ENCODE results near the gene PCNX4. TPM values are rescaled to one million over a fixed set of nuclear protein-coding genes. Genes with fewer than 3 reads are reported as not detected.

The PCNX4 gene
- polyA plus RNA-seq, 3 donors: 13.1 to 18.4 (median 16.7) TPM

DNA sequence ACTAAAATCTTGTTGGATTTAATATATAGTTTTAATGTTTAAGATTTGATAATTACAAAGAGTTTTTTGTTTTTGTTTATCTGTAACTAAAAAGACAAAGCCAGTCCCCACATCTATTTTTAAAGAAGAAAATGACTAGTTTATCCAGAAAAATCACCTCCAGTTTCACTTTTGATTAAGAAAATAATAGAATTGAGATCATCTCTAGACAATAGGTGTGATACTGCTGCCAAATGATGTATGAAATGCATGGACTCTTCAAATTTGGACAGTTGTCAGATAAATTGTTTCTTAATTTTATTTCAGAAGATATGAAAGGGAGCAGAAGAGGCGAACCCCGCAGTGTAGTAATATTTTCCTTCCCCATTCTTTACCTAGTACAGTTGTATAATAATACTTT, 20.0 kb downstream of the PCNX4 start:
- H3K27ac ChIP-seq (ENCODE audit: low read depth in 1 of 2, low read length in 2 of 2): no peak overlapping the region
- no CpG with 5 or more reads among the region's 2 CpGs for WGBS (ENCODE audit: insufficient coverage)
- H3K4me1 ChIP-seq (ENCODE audit: control insufficient read depth in 1 of 2, insufficient read depth in 2 of 2, low read length in 2 of 2): peaks cover 0 to 11% of the 10 kb centered on the region in 2 donors
- no peak overlapping the region for H3K9ac ChIP-seq (ENCODE audit: insufficient read depth, low read length, poor library complexity, severe bottlenecking)
- intact Hi-C loops (cut with micrococcal nuclease): no loop called here
- no peak overlapping the region for H3K4me2 ChIP-seq (replicated peaks; ENCODE audit: extremely low read depth, low read length, poor library complexity, severe bottlenecking)
- no peaks in the 10 kb centered on the region for H3K27me3 ChIP-seq (ENCODE audit: control insufficient read depth in 2 of 2, insufficient read depth in 2 of 2, low read length in 2 of 2)
- no peak overlapping the region for H3K4me3 ChIP-seq (replicated peaks in 1 of 3; ENCODE audit: low read depth in 2 of 3, low read length in 3 of 3)
- TF ChIP-seq CTCF (IDR thresholded peaks at IDR 0.05): no peak
- no peaks in the 10 kb centered on the region for H4K20me1 ChIP-seq (ENCODE audit: insufficient read depth, low read length)
- Mint-ChIP-seq H3K4me3 (peak overlapping the region in 1 of 2 donors; percentile 3), H3K27ac (peak overlapping the region in 1 of 7 donors; percentile 34), H3K4me1 (peaks cover 16% of the 10 kb centered on the region), H3K27me3 (ENCODE audit: low read depth in 3 of 3) (no peaks in the 10 kb centered on the region), H3K9me3 (no peaks in the 10 kb centered on the region), H3K36me3 (peaks cover 25 to 43% of the 10 kb centered on the region in 2 donors)
- no peak for DNase-seq
- peaks cover 5 to 41% of the 10 kb centered on the region in 2 donors for H3K36me3 ChIP-seq (replicated peaks in 1 of 2; ENCODE audit: control insufficient read depth in 1 of 2, insufficient read depth in 2 of 2, low read length in 2 of 2)
- H3K9me3 ChIP-seq (replicated peaks in 1 of 2; ENCODE audit: control insufficient read depth in 1 of 2, insufficient read depth in 1 of 2, low read length in 2 of 2): no peaks in the 10 kb centered on the region
- H3K79me2 ChIP-seq (ENCODE audit: insufficient read depth, low read length): peaks cover 65% of the 10 kb centered on the region
- no peak overlapping the region for H2AFZ ChIP-seq (ENCODE audit: insufficient read depth, low read depth, low read length, poor library complexity, severe bottlenecking)

DNA sequence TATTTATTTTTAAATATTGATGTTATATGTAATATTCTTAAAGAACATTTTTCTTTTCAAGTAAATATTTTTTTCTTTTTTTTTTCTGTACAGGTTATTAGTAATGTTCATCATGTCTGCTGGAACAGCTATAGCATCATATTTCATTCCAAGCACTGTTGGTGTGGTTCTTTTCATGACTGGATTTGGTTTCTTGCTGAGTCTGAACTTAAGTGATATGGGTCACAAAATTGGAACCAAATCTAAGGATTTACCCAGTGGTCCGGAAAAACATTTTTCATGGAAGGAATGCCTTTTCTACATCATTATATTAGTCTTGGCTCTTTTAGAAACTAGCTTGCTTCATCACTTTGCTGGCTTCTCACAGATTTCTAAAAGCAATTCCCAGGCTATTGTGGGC, 23.2 kb downstream of the PCNX4 start:
- Histone ChIP-seq H3K36me3 (replicated peaks in 1 of 2; ENCODE audit: control insufficient read depth in 1 of 2, insufficient read depth in 2 of 2, low read length in 2 of 2) (peaks cover 26 to 49% of the 10 kb centered on the region in 2 donors), H4K20me1 (ENCODE audit: insufficient read depth, low read length) (no peaks in the 10 kb centered on the region), H3K27me3 (ENCODE audit: control insufficient read depth in 2 of 2, insufficient read depth in 2 of 2, low read length in 2 of 2) (no peaks in the 10 kb centered on the region), H3K9ac (ENCODE audit: insufficient read depth, low read length, poor library complexity, severe bottlenecking) (no peak overlapping the region), H3K4me3 (replicated peaks in 1 of 3; ENCODE audit: low read depth in 2 of 3, low read length in 3 of 3) (no peak overlapping the region), H3K4me2 (replicated peaks; ENCODE audit: extremely low read depth, low read length, poor library complexity, severe bottlenecking) (no peak overlapping the region), H3K9me3 (replicated peaks in 1 of 2; ENCODE audit: control insufficient read depth in 1 of 2, insufficient read depth in 1 of 2, low read length in 2 of 2) (no peaks in the 10 kb centered on the region), H3K79me2 (ENCODE audit: insufficient read depth, low read length) (peaks cover 34% of the 10 kb centered on the region), H3K27ac (ENCODE audit: low read depth in 1 of 2, low read length in 2 of 2) (no peak overlapping the region), H3K4me1 (ENCODE audit: control insufficient read depth in 1 of 2, insufficient read depth in 2 of 2, low read length in 2 of 2) (peaks cover 0 to 11% of the 10 kb centered on the region in 2 donors), H2AFZ (ENCODE audit: insufficient read depth, low read depth, low read length, poor library complexity, severe bottlenecking) (no peak overlapping the region)
- Mint-ChIP-seq H3K27me3 (ENCODE audit: low read depth in 3 of 3) (no peaks in the 10 kb centered on the region), H3K4me3 (no peak overlapping the region), H3K27ac (peak overlapping the region in 1 of 7 donors; percentile 37), H3K36me3 (peaks cover 28 to 41% of the 10 kb centered on the region in 2 donors), H3K9me3 (no peaks in the 10 kb centered on the region), H3K4me1 (peaks cover 16% of the 10 kb centered on the region)
- WGBS (ENCODE audit: insufficient coverage): no CpG with 5 or more reads among the region's 1 CpG
- intact Hi-C loops (cut with micrococcal nuclease): no loop called here
- no peak for TF ChIP-seq CTCF (IDR thresholded peaks at IDR 0.05)
- no peak for DNase-seq
